BE2C (cell line): Measurements from ENCODE around the gene SNW1.
A peak's percentile ranks its signal among the peaks of the same experiment; 100 is the strongest.
"Not testable (repeated sequence)": the region's sequence is repeated elsewhere in the genome, so short reads cannot be mapped to it uniquely, and the experiment has no call there.

Source experiments
- DNase-seq: peaks from one replicate; pipeline ENCODE4 v3.0.0-alpha.2; 2020
- H3K27me3 ChIP-seq: fragments of 250-450 bp; sonication (Bioruptor Pico); 2 replicates; pipeline ENCODE4 v1.5.1; 2020; ENCODE audit warnings: mild to moderate bottlenecking
- H3K36me3 ChIP-seq: fragments of 250-450 bp; sonication (Bioruptor Pico); 2 replicates; pipeline ENCODE4 v1.5.1; 2020; ENCODE audit warnings: mild to moderate bottlenecking
- H3K4me1 ChIP-seq: fragments of 250-450 bp; sonication (Bioruptor Pico); 2 replicates; pipeline ENCODE4 v1.5.1; 2020
- H3K4me3 ChIP-seq: 2 replicates; pipeline ENCODE4 v1.5.1; 2011; ENCODE audit warnings: low read depth, low read length
- H3K9me3 ChIP-seq: fragments of 250-450 bp; sonication (Bioruptor Pico); 2 replicates; pipeline ENCODE4 v1.5.1; 2020
- CTCF ChIP-seq: IDR thresholded peaks from 2 replicates; pipeline ENCODE4 v1.5.1; 2012; ENCODE audit warnings: mild to moderate bottlenecking, low read depth, low read length

Gene SNW1

GRCh38 chr14:77799863-77800730 is 39.1 kb upstream of the SNW1 start, which contains the start of gene ADCK1:
ADCK1 (plus strand) TSS chr14:77800109; CDS start chr14:77818979, 18,870 bp downstream.
- no peaks in the 10 kb centered on the region for H3K27me3 ChIP-seq
- no peaks in the 10 kb centered on the region for H3K36me3 ChIP-seq
- H3K9me3 ChIP-seq, result no peaks in the 10 kb centered on the region
- H3K4me3 ChIP-seq, result peak within 1 kb of the TSS; percentile 79
- TF ChIP-seq CTCF, result peak; percentile 54
- H3K4me1 ChIP-seq, result no peaks in the 10 kb centered on the region
- peak; percentile 92 for DNase-seq

- not testable (repeated sequence) for H3K27me3 ChIP-seq, H3K4me1 ChIP-seq, H3K9me3 ChIP-seq, H3K36me3 ChIP-seq, DNase-seq
- H3K4me3 ChIP-seq, result peak overlapping the region; percentile 79
These were observed 38.5 kb upstream of the SNW1 start for GRCh38 chr14:77799456-77799855.

GRCh38 chr14:77794357-77794756 is 33.4 kb upstream of the SNW1 start:
- Histone ChIP-seq H3K4me1 (no peaks in the 10 kb centered on the region), H3K4me3 (no peak overlapping the region), H3K27me3 (no peaks in the 10 kb centered on the region; the same call in 1 of the 2 replicates), H3K36me3 (no peaks in the 10 kb centered on the region), H3K9me3 (no peaks in the 10 kb centered on the region)
- TF ChIP-seq CTCF, result no peak
- no peak for DNase-seq

GRCh38 chr14:77793255-77793654 is 32.3 kb upstream of the SNW1 start:
- not testable (repeated sequence) for H3K4me3 ChIP-seq, H3K9me3 ChIP-seq, H3K27me3 ChIP-seq, H3K4me1 ChIP-seq, H3K36me3 ChIP-seq, DNase-seq

- no peaks in the 10 kb centered on the region for H3K36me3 ChIP-seq
- H3K4me3 ChIP-seq, result no peak overlapping the region
- no peak for TF ChIP-seq CTCF
- DNase-seq, result no peak
- H3K27me3 ChIP-seq, result no peaks in the 10 kb centered on the region; the same call in 1 of the 2 replicates
- H3K4me1 ChIP-seq, result no peaks in the 10 kb centered on the region
- H3K9me3 ChIP-seq, result no peaks in the 10 kb centered on the region
These were observed 30.3 kb upstream of the SNW1 start for GRCh38 chr14:77791225-77791600.

GRCh38 chr14:77790566-77791224 is 29.7 kb upstream of the SNW1 start:
- H3K4me1 ChIP-seq, result no peaks in the 10 kb centered on the region
- H3K36me3 ChIP-seq, result no peaks in the 10 kb centered on the region
- no peaks in the 10 kb centered on the region; the same call in 1 of the 2 replicates for H3K27me3 ChIP-seq
- DNase-seq, result no peak
- TF ChIP-seq CTCF, result no peak
- H3K9me3 ChIP-seq, result no peaks in the 10 kb centered on the region
- H3K4me3 ChIP-seq, result no peak overlapping the region

GRCh38 chr14:77786148-77786547 is 25.2 kb upstream of the SNW1 start:
- no peak for DNase-seq
- TF ChIP-seq CTCF, result no peak
- H3K36me3 ChIP-seq, result no peaks in the 10 kb centered on the region
- H3K4me3 ChIP-seq, result no peak overlapping the region
- no peaks in the 10 kb centered on the region for H3K9me3 ChIP-seq
- H3K27me3 ChIP-seq, result no peaks in the 10 kb centered on the region
- H3K4me1 ChIP-seq, result no peaks in the 10 kb centered on the region
